A549 treated with ZK216348 at 1 μM for 4 hours (cell line): Measurements from ENCODE around the gene IMMP1L. TPM values are rescaled to one million over a fixed set of nuclear protein-coding genes. Genes with fewer than 3 reads are reported as not detected.

Experiments
- total RNA-seq: library from RNA; stranded (reverse); fragments of 200-300 nt; extraction: Qiagen RNA extraction; gene quantifications from 5 replicates; pipeline ENCODE4 v1.2.3, GENCODE V29; 2022; ENCODE audit warnings: low read depth

Gene IMMP1L
- 28.2 to 266 TPM (median 31.6 TPM) in 5 replicates for total RNA-seq

GRCh38 chr11:31509429-31510345 is at the start of gene IMMP1L, which contains the start of gene ELP4:
IMMP1L (minus strand) TSS chr11:31509622; CDS start chr11:31463276, 46,346 bp downstream.
ELP4 (plus strand) TSS chr11:31509767; CDS start chr11:31509785, 18 bp downstream.

Other genes starting within 250 kb of the IMMP1L start
- gene DCDC1, start 139.9 kb downstream of the IMMP1L start, total RNA-seq: 0.32 to 0.67 TPM (median 0.59 TPM) in 5 replicates
- gene DNAJC24, start 139.8 kb downstream of the IMMP1L start, total RNA-seq: 7.6 to 12.6 TPM (median 10.0 TPM) in 5 replicates
- gene ELP4, start 145 bp upstream of the IMMP1L start, total RNA-seq: 7.5 to 9.4 TPM (median 8.4 TPM) in 5 replicates